Hepatocyte (in vitro differentiated cells): Measurements from ENCODE around the gene SYT1.

ENCODE experiments used
- CTCF ChIP-seq: fragments of 200-600 bp; sonication (generic); IDR thresholded peaks from 2 replicates; pipeline ENCODE4 v1.5.1; 2016; ENCODE audit warnings: antibody characterized with exemption, mild to moderate bottlenecking; ENCODE audit not compliant: poor library complexity
- EZH2phosphoT487 ChIP-seq: fragments of 200-600 bp; sonication (generic); IDR thresholded peaks from one replicate; pipeline ENCODE4 v1.6.1; 2018; ENCODE audit warnings: antibody characterized with exemption, mild to moderate bottlenecking, low read depth, moderate library complexity; ENCODE audit not compliant: unreplicated experiment, severe bottlenecking

- TF ChIP-seq CTCF (no peak), EZH2phosphoT487 (no peak)
Observed at GRCh38 chr12:79203058-79203647, 338.6 kb downstream of the SYT1 start.
